SJCRH30 (cell line): Measurements from ENCODE around the gene ADGRF3. TPM values are rescaled to one million over a fixed set of nuclear protein-coding genes. Genes with fewer than 3 reads are reported as not detected.
A peak's percentile ranks its signal among the peaks of the same experiment; 100 is the strongest.
"Not testable (repeated sequence)": the region's sequence is repeated elsewhere in the genome, so short reads cannot be mapped to it uniquely, and the experiment has no call there.

Experiments
- DNase-seq, 2 experiments: peaks; one replicate each; pipeline ENCODE4 v3.0.0-alpha.2; 2015 to 2020
- H3K27ac ChIP-seq: fragments of 250-450 bp; sonication (Bioruptor Pico); 2 replicates; pipeline ENCODE4 v1.5.1; 2020; ENCODE audit warnings: mild to moderate bottlenecking, moderate library complexity
- H3K27me3 ChIP-seq: fragments of 250-450 bp; sonication (Bioruptor Pico); 2 replicates; pipeline ENCODE4 v1.5.1; 2020; ENCODE audit warnings: mild to moderate bottlenecking, moderate library complexity
- H3K36me3 ChIP-seq: fragments of 250-450 bp; sonication (Bioruptor Pico); 2 replicates; pipeline ENCODE4 v1.5.1; 2020; ENCODE audit warnings: mild to moderate bottlenecking, moderate library complexity
- H3K4me1 ChIP-seq: fragments of 250-450 bp; sonication (Bioruptor Pico); 2 replicates; pipeline ENCODE4 v1.5.1; 2020; ENCODE audit warnings: mild to moderate bottlenecking, moderate library complexity
- H3K4me3 ChIP-seq: fragments of 250-450 bp; sonication (Bioruptor Pico); 2 replicates; pipeline ENCODE4 v1.5.1; 2020; ENCODE audit warnings: mild to moderate bottlenecking, moderate library complexity
- H3K9me3 ChIP-seq: fragments of 250-450 bp; sonication (Bioruptor Pico); replicated peaks from 2 replicates; pipeline ENCODE4 v1.5.1; 2020; ENCODE audit warnings: mild to moderate bottlenecking, moderate library complexity
- total RNA-seq: library from RNA; depleted of rRNA; stranded (reverse); fragments of >200 nt; shearing (Covaris generic); gene quantifications from 2 replicates; pipeline ENCODE4 v1.2.3, GENCODE V29; 2014

The ADGRF3 gene
- total RNA-seq, 1 experiment from 2014 or later = 0.14 TPM

DNA sequence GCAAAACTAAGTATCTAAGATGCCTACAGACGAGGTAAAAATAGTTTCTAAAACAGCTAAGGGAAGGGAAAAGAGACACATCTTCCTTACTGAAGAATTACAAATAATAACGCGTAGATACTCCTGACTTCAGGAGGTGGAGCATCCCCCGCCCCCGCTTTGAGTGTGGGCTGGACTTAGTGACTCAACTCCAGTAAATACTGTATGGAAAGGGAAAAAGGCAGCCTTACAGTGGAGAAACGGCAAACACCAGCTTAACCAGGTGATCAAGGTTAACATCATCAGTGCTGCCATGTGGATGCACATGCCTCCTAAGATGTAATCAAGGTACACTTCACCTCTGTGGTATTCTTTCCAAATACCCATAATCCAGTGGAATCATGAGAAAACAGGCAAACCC lies 53.9 kb downstream of the ADGRF3 start:
- no peak for DNase-seq
- Histone ChIP-seq H3K9me3 (no peaks in the 10 kb centered on the region), H3K4me1 (no peaks in the 10 kb centered on the region), H3K27ac (no peak overlapping the region), H3K4me3 (no peak overlapping the region), H3K27me3 (no peaks in the 10 kb centered on the region), H3K36me3 (peaks cover 11% of the 10 kb centered on the region; the same call in 1 of the 2 replicates)

- Histone ChIP-seq H3K4me1 (no peaks in the 10 kb centered on the region), H3K36me3 (peaks cover 24% of the 10 kb centered on the region; the same call in 1 of the 2 replicates), H3K4me3 (no peak overlapping the region), H3K27me3 (no peaks in the 10 kb centered on the region), H3K9me3 (no peaks in the 10 kb centered on the region), H3K27ac (no peak overlapping the region)
- DNase-seq = no peak
Observed at GRCh38 chr2:26290001-26290400, 56.6 kb downstream of the ADGRF3 start.

DNA sequence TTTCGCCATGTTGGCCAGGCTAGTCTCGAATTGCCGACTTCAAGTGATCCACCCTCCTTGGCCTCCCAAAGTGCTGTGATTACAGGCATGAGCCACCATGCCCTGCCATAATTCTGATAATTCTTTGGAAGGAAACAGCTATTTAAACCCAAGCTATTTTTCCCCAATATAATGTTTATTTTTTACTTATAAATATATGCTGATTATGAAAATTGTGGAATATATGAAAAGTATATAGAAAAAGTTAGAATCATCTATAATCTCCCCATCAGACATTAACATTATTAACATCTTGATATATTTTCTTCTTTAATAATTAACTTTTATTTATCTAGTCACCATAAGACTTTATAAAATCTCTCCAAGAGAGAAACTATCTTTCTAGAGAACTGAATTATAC lies 60.7 kb downstream of the ADGRF3 start:
- no peak overlapping the region for H3K4me3 ChIP-seq
- H3K9me3 ChIP-seq = no peaks in the 10 kb centered on the region
- peaks cover 52% of the 10 kb centered on the region for H3K36me3 ChIP-seq
- no peaks in the 10 kb centered on the region for H3K27me3 ChIP-seq
- no peak overlapping the region for H3K27ac ChIP-seq
- no peaks in the 10 kb centered on the region for H3K4me1 ChIP-seq
- DNase-seq = no peak

DNA sequence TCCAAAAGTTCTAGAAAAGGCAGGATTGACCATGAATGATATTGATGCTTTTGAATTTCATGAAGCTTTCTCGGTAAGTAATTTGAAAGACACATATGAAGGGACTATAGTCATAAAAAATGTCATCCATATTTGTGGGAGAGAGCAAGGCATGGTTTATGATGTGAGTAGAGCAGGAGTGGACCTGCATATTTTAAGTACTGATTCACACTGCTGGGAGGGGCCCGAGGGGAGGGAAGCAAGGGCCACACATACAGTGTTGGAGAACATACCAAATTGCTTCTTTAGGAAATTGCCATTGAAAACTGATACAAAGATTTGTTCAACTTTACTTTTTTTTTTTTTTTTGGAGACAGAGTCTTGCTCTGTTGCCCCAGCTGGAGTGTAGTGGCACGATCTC lies 62.5 kb downstream of the ADGRF3 start:
- Histone ChIP-seq H3K36me3 (peaks cover 57% of the 10 kb centered on the region), H3K27ac (no peak overlapping the region), H3K27me3 (no peaks in the 10 kb centered on the region), H3K4me3 (no peak overlapping the region), H3K9me3 (no peaks in the 10 kb centered on the region), H3K4me1 (no peaks in the 10 kb centered on the region; the same call in 1 of the 2 replicates)
- no peak for DNase-seq

- no peaks in the 10 kb centered on the region for H3K9me3 ChIP-seq
- peaks cover 61% of the 10 kb centered on the region for H3K36me3 ChIP-seq
- no peak overlapping the region for H3K4me3 ChIP-seq
- no peaks in the 10 kb centered on the region; the same call in 1 of the 2 replicates for H3K4me1 ChIP-seq
- H3K27me3 ChIP-seq = no peaks in the 10 kb centered on the region
- no peak overlapping the region for H3K27ac ChIP-seq
- DNase-seq = no peak
Observed at GRCh38 chr2:26283606-26284005, 63.0 kb downstream of the ADGRF3 start.

GRCh38 chr2:26281226-26281625 lies 65.4 kb downstream of the ADGRF3 start:
- no peaks in the 10 kb centered on the region; the same call in 1 of the 2 replicates for H3K4me1 ChIP-seq
- H3K36me3 ChIP-seq = peaks cover 63% of the 10 kb centered on the region
- H3K4me3 ChIP-seq = no peak overlapping the region

GRCh38 chr2:26279886-26280285 lies 66.7 kb downstream of the ADGRF3 start:
- H3K4me3 ChIP-seq = no peak overlapping the region
- no peaks in the 10 kb centered on the region for H3K27me3 ChIP-seq
- H3K9me3 ChIP-seq = no peaks in the 10 kb centered on the region
- H3K4me1 ChIP-seq = no peaks in the 10 kb centered on the region; the same call in 1 of the 2 replicates
- peak in 1 of 2 experiments; percentile 27 for DNase-seq
- no peak overlapping the region for H3K27ac ChIP-seq
- H3K36me3 ChIP-seq = peaks cover 56% of the 10 kb centered on the region

More at GRCh38 chr2:26281226-26281625, 65.4 kb downstream of the ADGRF3 start:
- no peak for DNase-seq
- no peaks in the 10 kb centered on the region for H3K27me3 ChIP-seq
- no peak overlapping the region for H3K27ac ChIP-seq
- H3K9me3 ChIP-seq = no peaks in the 10 kb centered on the region

GRCh38 chr2:26276484-26277227 lies 69.9 kb downstream of the ADGRF3 start:
- Histone ChIP-seq H3K27ac (no peak overlapping the region), H3K36me3 (peaks cover 48% of the 10 kb centered on the region)

DNA sequence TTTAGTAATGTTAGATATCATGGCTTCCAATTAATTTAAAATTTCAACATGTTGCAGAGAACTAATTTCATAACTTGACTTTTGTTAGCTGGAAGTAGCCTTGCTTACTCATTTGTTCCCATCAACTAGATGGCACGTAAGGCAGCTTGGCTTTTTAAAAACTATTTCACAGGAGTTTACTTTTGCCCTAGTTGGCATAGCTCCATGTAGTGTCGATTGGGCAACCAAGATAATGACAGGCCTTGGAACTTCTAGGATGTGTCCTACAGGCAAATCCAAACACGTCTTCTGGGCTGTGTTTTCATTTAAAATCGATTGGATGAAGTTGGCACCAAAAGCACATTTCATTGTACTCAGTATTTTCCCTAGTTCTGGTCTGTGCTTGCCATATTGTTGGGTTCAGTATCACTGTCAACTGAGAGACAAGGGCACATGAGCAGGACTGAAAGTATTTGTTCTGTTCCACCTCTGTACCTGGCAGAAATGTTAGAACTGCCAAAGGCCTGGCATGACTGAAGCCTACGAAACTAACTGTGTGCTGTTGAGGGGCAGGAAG lies 72.5 kb downstream of the ADGRF3 start:
- Histone ChIP-seq H3K4me1 (no peaks in the 10 kb centered on the region), H3K27ac (no peak overlapping the region)

More at GRCh38 chr2:26276484-26277227, 69.9 kb downstream of the ADGRF3 start:
- H3K9me3 ChIP-seq = no peaks in the 10 kb centered on the region
- H3K4me1 ChIP-seq = no peaks in the 10 kb centered on the region; the same call in 1 of the 2 replicates
- H3K27me3 ChIP-seq = no peaks in the 10 kb centered on the region
- DNase-seq = no peak
- H3K4me3 ChIP-seq = no peak overlapping the region

GRCh38 chr2:26273501-26273900 lies 73.1 kb downstream of the ADGRF3 start:
- no peak overlapping the region for H3K4me3 ChIP-seq
- H3K4me1 ChIP-seq = no peaks in the 10 kb centered on the region
- no peaks in the 10 kb centered on the region for H3K9me3 ChIP-seq
- DNase-seq = no peak
- no peaks in the 10 kb centered on the region for H3K27me3 ChIP-seq
- no peak overlapping the region for H3K27ac ChIP-seq
- peaks cover 29% of the 10 kb centered on the region for H3K36me3 ChIP-seq

More for the DNA sequence above, 72.5 kb downstream of the ADGRF3 start:
- Histone ChIP-seq H3K36me3 (peaks cover 35% of the 10 kb centered on the region), H3K27me3 (no peaks in the 10 kb centered on the region), H3K4me3 (no peak overlapping the region), H3K9me3 (no peaks in the 10 kb centered on the region)
- no peak for DNase-seq

DNA sequence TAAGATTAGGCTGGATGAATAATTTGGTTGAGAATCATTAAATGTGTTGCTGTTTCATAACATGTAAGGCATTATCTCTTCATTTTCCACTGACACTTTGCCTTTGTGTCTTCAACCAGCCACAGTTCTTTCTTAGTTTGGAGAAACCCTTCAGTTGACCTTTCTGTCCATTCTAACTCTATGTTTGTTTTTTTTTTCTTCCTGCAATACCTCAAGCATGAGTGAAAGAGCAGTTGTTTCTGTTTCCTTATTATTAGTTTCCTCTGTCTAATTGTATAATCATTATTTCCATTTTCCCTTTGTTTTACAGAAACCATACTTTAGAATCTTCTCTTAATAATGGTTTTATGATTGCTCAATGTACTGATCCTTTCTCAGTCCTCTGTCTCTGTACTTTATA lies 76.2 kb downstream of the ADGRF3 start:
- H3K27ac ChIP-seq = no peak overlapping the region
- H3K27me3 ChIP-seq = no peaks in the 10 kb centered on the region

GRCh38 chr2:26269571-26270158 lies 76.9 kb downstream of the ADGRF3 start:
- no peaks in the 10 kb centered on the region for H3K9me3 ChIP-seq
- H3K27me3 ChIP-seq = no peaks in the 10 kb centered on the region
- H3K36me3 ChIP-seq = peaks cover 21% of the 10 kb centered on the region
- H3K27ac ChIP-seq = no peak overlapping the region
- no peak overlapping the region for H3K4me3 ChIP-seq
- no peaks in the 10 kb centered on the region for H3K4me1 ChIP-seq
- no peak for DNase-seq

More for the DNA sequence above, 76.2 kb downstream of the ADGRF3 start:
- Histone ChIP-seq H3K36me3 (peaks cover 17% of the 10 kb centered on the region), H3K4me1 (no peaks in the 10 kb centered on the region), H3K9me3 (no peaks in the 10 kb centered on the region), H3K4me3 (no peak overlapping the region)
- no peak for DNase-seq

- not testable (repeated sequence) for H3K27me3 ChIP-seq
- peaks cover 16% of the 10 kb centered on the region for H3K36me3 ChIP-seq
Observed at GRCh38 chr2:26268670-26269385, 77.8 kb downstream of the ADGRF3 start.

DNA sequence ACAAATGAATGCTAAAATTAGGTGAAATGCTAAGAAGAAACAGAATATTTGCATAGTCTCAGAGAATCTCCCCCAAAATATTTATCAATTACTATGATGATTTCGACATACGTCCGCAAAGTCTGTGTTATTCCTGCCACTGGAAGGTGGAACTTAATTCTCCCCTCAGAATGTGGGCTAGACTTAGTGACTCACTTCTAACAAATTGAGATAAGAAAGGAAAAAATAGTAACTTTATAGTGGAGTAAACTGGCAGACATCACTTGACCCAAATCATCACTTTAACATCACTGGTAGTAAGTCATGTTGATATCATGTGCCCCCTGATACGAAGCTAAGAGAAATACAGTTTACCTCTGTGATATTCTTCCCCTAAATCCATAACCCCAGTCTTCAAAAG lies 78.4 kb downstream of the ADGRF3 start:
- DNase-seq = no peak
- Histone ChIP-seq H3K9me3 (no peaks in the 10 kb centered on the region), H3K4me1 (no peaks in the 10 kb centered on the region), H3K27me3 (no peaks in the 10 kb centered on the region), H3K27ac (no peak overlapping the region), H3K36me3 (peaks cover 16% of the 10 kb centered on the region), H3K4me3 (no peak overlapping the region)

More at GRCh38 chr2:26268670-26269385, 77.8 kb downstream of the ADGRF3 start:
- not testable (repeated sequence) for H3K4me1 ChIP-seq, H3K9me3 ChIP-seq, H3K27ac ChIP-seq, H3K4me3 ChIP-seq, DNase-seq

GRCh38 chr2:26258836-26259235 lies 87.8 kb downstream of the ADGRF3 start:
- not testable (repeated sequence) for DNase-seq, H3K27ac ChIP-seq, H3K4me1 ChIP-seq

More at GRCh38 chr2:26258836-26259235, 87.8 kb downstream of the ADGRF3 start:
- H3K4me3 ChIP-seq, H3K27me3 ChIP-seq, H3K9me3 ChIP-seq: not testable (repeated sequence)
- H3K36me3 ChIP-seq = peaks cover 22% of the 10 kb centered on the region
